Caki2 (cell line): ENCODE results near the gene ZNF507. TPM values are rescaled to one million over a fixed set of nuclear protein-coding genes. Genes with fewer than 3 reads are reported as not detected.

Experiments
- DNase-seq: peaks from one replicate; pipeline ENCODE4 v3.0.0-alpha.2; 2015; ENCODE audit warnings: low read depth
- in situ Hi-C: cut with HindIII; loops from 2 replicates; pipeline ENCODE4 v1.10.0; 2016; ENCODE audit warnings: low sequenced_read_pairs, low pct_unique_long_range_greater_than_20kb, mixed read lengths
- total RNA-seq: library from RNA; depleted of rRNA; stranded (reverse); fragments of >200 nt; shearing (Covaris generic); gene quantifications from 2 replicates; pipeline ENCODE4 v1.2.3, GENCODE V29; 2014; ENCODE audit warnings: low replicate concordance; rRNA removed

The ZNF507 gene
- total RNA-seq, 1 experiment from 2014 or later, result 4.6 TPM

- DNase-seq, result no peak
- in situ Hi-C loops, result no loop called here
These were observed 91.7 kb downstream of the ZNF507 start for GRCh38 chr19:32437096-32437495.

Other genes with a start within 250 kb of the ZNF507 start
- gene DPY19L3, start 60.2 kb downstream of the ZNF507 start, total RNA-seq, result 4.5 and 54.4 TPM in 2 replicates
- gene PDCD5, start 235.6 kb downstream of the ZNF507 start, total RNA-seq, result 134 and 284 TPM in 2 replicates